SIG-M5 (cell line): ENCODE measurements around the gene SLK.

Experiments used
- DNase-seq: peaks from one replicate; lab custom pipeline; 2025; lab: John Stamatoyannopoulos, UW

The SLK gene

DNA sequence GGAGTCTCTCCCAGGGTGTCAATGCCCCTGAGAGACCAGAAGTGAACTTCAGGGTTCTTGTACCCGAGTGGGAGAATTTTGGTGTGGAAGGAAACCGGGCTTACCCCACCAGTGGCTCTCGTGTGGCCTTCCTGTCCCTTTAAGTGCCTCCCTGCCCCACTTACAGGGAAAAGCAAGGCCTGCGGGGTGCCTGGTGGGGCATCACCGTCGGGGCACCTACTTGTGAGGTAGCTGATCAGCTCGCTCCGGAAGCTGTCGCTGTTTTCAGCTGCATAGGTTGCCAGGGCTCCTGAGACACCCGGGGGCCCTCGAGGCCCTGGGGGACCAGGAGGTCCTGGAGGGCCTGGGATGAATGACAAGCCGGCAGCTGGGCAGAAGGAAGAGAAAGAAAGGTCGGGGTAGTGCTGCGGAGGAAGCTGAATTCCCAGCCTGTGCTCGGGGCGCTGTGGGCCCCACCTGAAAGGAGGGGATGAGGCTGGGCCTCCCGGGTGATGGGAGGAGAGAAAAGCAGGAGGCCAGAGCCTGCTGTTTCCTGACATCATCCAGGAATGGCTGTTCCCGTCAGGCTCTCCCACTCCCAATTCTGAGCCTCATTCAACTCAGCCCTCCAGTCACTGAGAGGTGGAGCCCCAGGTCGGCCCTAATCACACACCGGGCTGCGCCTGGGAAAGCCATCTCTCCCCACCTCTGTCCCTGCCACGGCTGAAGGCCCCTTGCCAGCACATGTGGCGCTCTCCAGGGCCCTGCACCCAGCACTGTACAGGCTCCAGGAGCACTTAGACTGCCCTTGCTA, 67.7 kb downstream of the SLK start:
- no peak for DNase-seq

DNA sequence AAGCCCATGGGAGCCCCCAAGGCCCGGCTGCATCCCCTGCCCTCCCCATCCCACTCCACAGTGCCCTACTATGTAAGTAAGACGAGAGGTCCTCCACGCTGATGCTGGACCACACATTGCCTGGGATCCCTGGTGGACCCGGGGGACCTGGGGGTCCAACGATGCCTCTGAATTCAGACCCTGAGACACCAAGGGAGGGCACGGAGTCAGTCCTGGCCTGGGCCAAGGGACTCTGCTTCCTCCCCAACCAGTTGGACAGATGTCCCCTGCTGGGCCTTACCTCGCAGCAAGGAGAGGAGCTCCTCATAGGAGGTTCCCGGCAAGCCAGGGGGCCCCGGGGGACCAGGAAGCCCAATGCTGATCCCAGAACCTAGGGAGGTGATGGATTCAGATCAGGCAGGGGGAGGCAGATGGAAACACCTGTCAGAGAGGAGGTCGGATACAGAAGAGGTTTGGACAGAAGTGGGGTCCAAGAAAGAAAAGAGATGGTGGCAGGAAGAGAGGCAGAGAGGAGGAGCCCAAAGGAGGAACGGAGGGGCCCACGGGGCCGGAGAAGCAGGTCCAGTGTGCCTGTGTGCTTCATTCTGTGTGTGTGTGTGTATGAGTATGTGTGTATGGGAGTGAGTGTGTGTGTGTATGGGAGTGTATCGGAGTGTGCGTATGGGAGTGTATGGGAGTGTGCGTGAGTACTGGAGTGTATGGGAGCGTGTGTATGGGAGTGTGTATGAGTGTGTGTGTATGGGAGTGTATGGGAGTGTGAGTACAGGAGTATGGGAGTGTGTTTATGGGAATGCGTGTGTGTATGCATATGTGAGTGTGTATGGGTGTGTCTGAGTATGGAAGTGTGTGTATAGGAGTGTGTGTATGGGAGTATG, 68.5 kb downstream of the SLK start:
- no peak for DNase-seq

DNA sequence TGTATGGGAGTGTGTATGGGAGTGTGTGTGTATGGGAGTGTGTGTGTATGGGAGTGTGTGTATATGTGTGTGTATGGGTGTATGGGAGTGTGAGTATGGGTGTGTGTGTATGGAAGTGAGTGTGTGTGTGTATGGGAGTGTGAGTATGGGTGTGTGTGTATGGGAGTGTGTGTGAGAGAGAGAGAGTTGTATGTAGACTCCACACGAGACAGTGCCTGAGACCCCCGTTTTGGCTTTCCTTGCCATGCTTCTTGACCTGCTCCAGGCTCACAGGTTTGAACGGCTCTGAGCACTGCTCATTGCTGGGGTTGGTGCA, 69.1 kb downstream of the SLK start:
- DNase-seq, result no peak

DNA sequence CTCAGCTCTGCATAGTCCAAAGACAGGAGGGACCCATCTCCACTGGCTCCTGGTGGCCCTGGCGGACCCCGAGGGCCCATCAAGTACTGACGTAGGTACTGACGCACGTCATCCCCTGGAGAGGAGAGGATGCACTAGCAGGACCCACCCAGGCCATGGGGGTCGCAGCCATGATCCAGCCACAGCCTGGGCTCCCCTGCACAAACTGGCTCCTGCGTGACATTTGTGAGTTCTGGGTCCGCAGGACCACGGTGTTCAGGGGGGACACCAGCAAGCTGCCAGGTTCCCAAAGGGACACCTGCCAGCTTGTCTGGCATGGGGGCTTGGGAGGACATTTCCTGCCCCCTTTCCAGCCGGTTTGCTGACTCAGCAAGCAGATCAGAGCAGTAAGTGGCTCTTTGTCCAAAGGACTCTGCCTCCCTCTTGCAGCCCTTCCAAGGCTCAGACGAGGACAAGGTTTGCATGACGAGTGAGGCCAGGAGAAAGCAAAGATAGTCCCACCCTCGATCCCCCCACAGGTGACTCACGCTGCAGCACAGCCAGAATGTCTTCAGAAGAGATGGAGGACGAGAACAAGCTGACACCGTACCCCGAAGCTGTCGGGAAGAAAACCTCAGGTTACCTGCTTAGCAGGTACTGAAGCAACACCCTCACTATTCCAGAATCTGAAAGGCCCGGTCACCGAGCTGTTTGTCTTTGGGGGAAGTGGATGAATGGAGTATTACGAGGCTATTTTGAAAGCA, 69.7 kb downstream of the SLK start:
- no peak for DNase-seq

DNA sequence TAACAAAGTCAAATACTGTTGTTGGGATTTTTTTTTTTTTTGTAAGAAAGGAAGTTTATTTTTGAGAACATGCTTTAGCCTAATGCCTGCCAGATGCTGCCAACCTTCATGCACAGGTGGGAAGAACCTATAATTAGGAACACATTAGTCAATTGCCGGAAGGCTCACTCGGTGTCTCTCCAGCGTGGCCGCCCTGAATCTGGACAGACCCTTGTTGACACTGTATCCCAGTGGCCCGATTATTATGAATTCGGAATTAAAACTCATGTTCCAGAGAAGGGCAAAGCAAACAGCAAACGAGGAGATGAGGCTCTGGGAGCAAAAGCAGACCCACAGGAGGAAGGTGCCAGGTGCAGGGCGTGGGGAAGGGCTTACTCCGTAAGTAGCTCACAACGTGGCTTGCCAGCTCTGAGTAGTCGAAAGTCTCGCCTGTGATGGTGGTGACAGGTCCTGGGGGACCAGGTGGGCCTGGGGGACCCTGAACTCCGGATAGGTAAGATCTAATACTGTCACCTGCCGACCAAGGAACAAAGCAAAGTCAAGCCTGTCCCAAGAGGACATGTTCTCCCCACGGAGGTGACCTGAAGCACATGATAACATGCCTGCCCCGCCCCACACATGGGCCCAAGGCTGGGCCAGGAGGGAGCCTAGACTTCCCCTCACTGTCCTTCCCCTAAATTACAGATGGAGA, 70.5 kb downstream of the SLK start:
- DNase-seq, result no peak

DNA sequence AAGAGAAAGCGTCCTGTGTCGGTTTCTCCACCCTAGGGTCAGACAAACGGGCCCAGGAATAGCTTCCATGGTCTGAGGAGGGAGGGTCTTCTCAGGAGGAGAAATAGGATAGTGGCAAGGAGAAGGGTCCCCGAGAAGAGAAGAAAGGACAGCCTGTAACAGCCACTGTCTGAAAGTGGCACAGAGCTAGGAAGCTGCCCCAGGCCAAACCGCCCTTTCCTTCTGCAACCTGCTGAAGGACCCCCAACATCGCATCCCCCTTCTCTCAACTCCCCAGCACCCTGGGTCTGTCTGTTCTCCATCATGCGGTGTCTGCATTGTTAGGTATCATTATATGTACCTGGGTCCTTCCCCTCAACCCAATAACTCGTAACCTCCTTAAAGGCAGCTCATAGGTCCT, 71.6 kb downstream of the SLK start:
- no peak for DNase-seq

DNA sequence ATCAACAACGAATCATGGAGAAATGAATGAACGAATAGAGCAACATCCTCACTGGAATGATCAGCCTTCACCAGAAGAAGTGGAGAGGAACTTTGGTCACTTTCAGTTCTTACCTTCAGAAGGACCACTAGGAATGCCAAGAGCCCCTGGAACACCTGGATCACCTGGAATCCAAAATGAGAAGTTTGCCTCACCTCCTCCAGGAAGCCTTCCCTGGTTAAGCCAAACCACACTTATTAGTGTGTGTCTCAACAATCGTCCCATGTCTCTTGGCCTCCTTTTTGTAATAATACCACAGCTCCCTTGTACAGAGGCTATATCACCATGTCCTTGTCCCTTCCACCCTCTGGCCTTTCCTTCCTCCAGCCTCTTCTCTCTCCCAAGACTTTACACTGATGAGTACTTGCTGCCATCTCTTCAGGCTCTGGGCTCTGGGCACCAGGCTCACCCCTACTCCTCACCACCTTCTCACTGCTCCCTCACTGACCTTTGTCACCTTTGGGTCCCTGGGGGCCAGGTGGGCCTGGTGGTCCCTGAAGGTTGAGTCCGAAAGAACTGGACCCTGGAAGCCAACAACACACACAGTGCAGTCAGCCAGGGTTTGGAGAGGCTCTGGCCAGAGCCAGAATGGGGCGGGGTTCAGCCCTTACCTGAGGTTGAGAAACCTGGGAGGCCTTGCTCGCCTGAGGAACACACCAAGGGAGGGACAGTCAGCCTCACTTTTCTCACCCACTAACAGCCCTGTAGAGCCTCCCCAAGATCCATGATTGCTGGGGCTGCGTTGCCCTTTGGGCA, 72.2 kb downstream of the SLK start:
- no peak for DNase-seq

DNA sequence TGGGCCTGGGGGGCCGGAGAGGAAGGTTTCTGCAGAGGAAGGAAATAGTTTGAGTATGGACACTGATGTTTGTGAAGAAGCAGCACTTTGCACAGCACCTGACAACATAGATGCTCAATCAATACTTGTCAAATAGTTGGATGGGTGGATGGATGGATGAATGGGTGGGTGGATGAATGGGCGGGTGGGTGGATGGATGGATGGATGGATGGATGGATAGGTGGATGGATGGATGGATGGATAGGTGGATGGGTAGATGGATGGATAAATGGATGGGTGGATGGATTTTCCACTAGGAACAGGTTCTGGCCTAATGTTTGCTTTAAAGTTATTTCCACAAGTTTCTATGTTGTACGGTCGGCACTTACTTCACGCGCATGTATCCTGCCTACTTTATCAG, 73.4 kb downstream of the SLK start:
- no peak for DNase-seq

DNA sequence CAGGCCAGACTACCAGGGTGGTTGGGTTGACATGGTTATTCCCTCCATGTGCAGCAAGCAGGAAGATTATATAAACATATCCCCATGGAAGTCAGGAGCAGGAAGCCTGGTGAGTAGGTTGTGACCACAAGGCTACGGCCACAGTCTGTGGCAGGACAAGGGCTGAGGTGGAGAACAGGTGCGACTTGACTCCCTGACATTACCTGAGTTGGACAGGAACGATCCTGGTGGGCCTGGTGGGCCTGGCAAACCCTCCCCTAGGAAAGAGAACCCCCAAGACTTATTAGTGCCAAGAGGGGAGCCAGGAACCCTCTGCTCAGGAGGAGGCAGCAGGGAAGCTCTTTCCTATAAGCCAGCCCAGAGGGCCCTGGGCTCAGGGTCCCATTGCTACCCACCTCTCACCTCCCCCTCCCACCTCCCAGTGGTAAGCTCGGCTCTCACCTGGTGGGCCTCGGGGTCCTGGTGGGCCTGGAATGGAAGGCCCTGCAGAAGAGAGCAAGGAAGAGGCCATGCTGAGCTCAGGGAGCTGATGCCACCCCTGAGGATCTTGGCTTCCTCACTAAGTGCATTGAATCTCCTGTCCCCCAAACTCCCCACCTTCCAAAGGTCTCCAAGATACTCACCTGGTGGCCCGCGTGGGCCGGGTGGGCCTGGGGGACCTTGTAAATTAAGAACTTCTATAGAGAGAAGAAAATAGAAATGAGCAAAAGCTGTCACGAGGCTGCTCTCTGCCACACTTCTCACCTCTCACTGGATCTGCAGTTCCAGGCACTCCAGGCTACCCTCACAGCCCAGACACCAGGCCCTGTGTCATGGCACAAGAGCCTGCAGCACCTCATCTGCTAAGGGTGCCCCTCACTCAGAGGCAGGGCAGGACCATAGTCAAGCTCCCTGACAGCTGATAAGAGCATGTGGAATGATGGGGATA, 74.2 kb downstream of the SLK start:
- no peak for DNase-seq

DNA sequence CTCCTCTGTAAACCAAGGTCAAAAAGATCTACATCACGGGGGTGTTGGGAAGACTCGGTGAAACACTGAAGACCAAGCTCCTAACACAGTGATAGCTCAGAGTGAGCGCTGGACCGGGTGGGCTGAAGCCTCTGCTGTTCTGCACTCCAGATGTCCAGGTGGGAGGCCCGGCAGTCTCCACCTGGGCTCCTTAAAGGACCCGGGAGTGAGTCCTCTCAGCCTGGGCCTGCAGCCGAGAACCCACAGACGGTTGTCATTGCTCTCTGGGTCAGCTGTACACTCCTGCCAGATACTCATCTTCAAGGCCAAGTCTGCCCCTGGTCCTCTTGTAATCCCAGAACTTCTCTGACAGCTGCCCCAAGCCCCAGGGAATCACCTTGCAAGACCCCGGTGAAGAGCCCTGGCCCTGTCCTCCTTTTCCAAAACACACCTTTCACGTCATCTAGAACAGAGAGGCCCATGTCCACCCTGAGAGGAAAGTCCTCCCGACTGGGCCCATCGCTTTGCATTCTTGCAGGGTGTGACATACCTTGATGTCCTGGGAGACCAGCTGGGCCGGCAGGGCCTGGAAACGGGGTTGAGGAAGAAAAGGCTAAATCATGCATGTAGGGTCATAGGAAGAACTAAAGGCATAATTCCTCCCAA, 75.1 kb downstream of the SLK start:
- no peak for DNase-seq

DNA sequence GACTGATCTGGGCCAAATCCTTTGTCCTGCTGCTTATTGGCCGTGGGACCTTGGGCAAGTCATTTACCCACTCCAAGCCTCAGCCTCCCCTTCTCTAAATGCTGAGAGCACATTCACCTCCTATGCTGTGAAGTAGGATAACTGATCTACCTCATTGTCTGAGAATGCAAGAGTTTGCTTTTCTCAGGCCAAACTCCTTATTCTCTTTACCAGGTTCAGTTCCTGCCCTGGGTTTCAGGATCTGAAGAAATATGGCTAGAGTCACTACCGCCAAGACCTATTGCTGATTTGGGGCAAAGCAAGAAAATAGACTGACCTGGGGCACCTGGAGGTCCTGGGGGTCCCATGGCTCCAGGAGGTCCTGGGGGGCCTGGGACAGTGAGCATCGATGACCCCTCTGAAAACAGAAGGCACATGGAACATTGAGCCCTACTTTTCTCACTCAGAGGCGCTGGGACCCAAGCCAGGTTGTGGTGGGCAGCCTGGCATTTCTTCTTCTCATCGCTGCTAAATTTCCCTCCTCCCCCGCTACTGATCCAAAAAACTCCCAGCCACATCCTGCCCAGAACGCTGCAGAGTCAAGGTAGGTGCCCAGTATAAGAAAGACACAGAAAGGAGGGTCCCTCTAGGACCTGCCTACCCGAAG, 76.4 kb downstream of the SLK start:
- DNase-seq, result no peak

DNA sequence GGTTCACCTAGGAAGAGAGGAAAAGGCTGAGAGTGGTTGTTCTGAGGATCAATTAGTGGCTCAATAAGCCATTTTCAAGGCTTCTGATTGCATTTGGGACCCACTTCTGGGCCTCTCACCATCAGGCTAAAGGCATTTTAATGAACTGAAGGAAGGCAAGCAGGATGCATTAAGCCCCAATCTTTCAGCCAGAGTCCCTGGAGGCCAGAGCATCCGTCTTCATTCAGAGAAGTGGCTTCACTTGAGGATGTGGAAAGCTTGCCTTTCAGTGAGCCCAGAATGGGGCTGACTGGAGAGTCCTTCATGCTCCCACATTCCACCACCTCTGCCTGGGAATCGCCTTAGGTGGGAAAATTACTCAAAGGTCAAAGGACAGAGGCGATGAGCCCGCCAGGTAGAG, 76.9 kb downstream of the SLK start:
- no peak for DNase-seq

DNA sequence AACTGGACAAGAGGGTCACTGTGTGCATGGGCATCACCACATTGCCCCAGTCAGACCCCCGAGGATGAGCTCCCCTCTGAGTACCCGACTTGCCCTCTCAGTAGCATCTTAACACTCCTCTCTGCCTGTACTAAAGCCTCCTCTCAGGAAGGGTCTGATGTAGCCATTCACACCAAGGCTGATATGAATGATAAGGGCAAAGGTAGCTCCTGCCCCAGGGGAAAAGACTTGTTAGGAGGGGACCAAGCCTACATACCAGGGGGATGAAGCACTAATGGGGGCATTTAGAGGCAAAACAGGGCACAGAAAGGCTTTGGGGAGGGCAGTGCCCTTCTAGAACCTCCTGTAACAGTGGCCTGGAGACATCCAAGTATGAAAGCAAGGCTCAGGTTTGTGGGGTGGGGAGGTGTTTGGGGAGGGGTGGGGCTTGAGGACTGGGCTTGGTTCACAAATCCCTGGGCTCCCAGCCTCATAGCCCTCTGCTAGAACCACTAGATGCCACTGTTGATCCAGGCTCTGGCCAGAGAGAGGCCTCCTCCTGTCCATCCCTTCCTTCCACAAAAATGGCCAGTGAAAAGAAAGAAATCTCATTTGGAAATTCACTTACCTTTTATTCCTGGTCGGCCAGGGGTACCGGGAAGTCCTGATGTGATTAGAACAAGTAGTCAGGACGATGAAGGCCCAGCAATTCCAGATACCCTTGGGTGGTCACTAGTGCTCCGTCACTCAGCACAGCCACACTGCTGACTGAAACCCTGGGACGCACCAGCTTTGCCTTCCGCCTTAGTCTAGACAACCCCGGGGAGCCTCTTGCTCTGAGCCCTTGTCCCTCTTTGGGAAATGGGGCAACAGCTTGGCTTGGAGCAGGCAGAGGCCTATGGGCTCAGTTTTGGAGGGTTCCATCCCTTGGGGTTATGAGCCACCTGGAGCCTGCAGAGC, 78.5 kb downstream of the SLK start:
- no peak for DNase-seq

DNA sequence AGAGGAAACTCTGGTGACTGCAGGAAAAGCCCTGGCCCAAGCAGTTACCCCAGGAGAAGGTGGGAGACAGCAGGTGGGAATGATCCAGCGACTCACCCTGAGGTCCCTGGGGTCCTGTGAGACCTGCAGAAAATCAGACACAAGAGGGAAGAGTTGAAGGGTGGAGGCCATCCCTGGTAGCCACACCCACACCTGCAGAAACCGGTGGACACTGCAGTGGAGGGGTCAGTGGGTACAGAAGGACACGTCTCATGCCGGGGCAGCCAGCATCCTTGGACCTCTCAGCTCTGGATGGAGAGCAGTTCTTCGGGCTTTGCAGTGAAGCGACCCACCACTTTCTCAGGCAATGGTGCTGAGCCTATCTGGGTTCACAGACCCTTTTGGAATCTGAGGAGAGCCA, 79.7 kb downstream of the SLK start:
- no peak for DNase-seq

DNA sequence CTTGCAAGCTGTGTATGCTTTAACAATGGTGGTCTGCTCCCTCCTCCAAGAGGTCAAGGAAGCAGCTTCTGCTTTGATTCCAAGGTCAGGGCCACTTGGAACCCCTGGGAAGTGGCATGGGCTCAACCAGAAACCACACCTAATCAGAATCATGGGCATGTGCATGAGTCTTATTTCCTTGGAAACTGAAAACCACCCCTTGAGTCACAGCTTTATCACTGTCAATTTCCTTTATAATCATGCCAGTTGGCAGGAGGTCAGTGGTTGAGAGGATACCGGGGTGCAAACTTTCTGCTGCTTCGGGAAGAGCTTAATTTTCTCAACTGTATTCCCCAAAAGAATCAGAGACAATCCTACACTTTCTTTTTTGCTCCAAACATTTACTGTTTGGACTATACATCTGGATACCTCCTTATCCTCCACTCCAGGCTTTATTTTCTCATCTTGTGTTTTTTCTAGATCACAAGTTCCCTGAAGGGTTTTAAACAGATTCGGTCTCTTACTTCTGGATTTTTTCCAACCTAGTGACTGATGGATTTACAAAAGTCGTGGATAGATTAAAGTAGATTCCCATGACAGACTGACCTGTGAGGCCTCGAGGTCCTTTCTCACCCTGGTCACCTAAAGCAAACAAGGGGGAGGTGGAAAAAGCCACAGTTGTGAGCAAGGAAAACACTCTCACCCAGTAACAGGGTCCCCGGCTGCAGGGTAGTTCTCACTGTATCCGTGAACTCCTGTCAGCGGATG, 82.7 kb downstream of the SLK start:
- no peak for DNase-seq

DNA sequence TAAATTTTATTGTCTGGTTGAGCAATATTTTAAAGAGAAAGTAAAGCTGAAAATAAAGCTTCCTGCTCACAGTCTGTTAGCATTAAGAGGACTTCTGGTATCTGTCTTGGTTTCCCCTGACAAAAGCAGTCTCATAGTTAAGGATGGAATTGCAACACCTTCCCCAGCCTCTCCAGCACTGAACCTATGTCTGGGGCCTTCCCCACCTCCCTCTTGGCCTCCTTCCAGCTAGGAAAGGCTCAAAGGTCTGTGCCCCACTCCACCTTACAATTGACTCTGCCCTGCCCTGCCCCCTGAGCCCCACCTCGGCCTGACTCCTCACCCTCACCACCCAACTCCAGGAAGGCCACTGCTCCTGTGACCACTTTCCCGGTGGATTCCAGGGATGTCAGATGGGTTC, 85.5 kb downstream of the SLK start:
- no peak for DNase-seq

DNA sequence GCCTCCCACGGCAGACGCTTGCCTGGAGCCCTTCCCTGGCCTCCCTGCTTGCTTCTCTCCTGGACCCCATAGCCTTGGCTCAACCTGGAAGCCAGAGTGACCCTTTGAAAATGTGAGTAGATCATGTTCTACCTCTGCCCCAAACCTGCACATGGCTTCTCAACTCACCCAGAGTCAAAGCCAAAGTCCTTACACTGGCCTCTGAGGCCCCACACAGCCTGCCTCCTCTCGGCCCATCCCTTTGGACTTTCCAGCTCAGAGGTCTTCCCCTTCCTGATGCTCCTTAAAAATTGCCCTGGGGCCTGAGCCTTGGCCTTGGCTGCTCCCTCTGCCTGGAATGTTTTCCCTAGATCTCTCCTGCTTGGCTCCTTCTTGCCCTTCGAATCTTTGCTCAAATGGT, 86.3 kb downstream of the SLK start:
- no peak for DNase-seq
